HEK293T (cell line): ENCODE measurements around the gene SLC17A7.

Source experiments
- ELF4 ChIP-seq: fragments of 450-650 bp; IDR thresholded peaks from 2 replicates; pipeline ENCODE4 v1.6.1; 2017; ENCODE audit warnings: antibody characterized with exemption
- FOXM1 ChIP-seq: fragments of 450-650 bp; IDR thresholded peaks from 2 replicates; pipeline ENCODE4 v1.6.1; 2017; ENCODE audit warnings: mild to moderate bottlenecking, borderline replicate concordance
- SP1 ChIP-seq: fragments of 450-650 bp; IDR thresholded peaks from 2 replicates; pipeline ENCODE4 v1.6.1; 2017

DNA sequence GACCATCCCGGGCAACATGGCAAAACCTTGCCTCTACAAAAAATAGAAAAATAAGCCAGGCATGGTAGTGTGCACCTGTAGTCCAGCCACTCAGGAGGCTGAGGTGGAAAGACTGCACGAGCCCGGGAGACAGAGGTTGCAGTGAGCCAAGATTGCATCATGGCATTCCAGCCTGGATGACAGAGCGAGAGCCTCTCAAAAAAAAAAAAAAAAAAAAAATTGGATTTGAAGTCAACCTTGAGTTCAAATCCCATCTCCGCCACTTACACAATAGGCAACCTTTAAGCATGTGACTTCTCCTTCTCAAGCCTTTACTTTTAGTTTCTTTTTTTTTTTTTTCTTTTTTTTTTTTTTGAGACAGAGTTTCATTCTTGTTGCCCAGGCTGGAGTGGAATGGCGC, 41.3 kb downstream of the SLC17A7 start:
- TF ChIP-seq ELF4 = no peak
- no peak for TF ChIP-seq SP1
- TF ChIP-seq FOXM1 = no peak
